OCI-LY3 (cell line): ENCODE results near the gene KDM7A.

ENCODE experiments used
- EZH2phosphoT487 ChIP-seq: fragments of 200-600 bp; shearing (Covaris generic); IDR thresholded peaks from 2 replicates; pipeline ENCODE4 v1.6.1; 2018; ENCODE audit warnings: antibody characterized with exemption, mixed run types, low read depth
- TF ChIP-seq, protein P1 (sequence below): fragments of 200-600, 300-600 bp; sonication (generic); IDR thresholded peaks from 2 replicates; pipeline ENCODE4 v1.5.1; 2014; ENCODE audit warnings: antibody characterized with exemption, low read length, low read depth

DNA sequence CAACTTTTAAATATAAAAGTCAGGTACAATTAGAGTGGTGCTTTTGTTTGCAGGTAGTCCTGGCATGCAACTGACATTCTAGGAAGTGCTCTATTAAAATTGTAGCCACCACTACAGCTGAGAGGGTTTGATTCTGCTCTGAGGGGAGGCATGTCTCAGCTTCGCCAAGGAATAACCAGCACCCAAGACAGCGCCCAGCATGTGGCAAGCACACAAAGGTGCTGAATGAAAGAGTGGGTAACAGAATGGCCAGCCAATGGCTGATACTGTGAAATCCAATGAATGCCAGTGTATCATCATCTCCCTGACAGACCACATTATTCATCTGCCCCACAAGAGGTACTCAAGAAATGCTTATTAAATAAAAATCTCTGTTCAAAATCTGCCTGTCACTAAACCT, 121.0 kb downstream of the KDM7A start:
- TF ChIP-seq, protein P1, sequence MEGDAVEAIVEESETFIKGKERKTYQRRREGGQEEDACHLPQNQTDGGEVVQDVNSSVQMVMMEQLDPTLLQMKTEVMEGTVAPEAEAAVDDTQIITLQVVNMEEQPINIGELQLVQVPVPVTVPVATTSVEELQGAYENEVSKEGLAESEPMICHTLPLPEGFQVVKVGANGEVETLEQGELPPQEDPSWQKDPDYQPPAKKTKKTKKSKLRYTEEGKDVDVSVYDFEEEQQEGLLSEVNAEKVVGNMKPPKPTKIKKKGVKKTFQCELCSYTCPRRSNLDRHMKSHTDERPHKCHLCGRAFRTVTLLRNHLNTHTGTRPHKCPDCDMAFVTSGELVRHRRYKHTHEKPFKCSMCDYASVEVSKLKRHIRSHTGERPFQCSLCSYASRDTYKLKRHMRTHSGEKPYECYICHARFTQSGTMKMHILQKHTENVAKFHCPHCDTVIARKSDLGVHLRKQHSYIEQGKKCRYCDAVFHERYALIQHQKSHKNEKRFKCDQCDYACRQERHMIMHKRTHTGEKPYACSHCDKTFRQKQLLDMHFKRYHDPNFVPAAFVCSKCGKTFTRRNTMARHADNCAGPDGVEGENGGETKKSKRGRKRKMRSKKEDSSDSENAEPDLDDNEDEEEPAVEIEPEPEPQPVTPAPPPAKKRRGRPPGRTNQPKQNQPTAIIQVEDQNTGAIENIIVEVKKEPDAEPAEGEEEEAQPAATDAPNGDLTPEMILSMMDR = no peak
- TF ChIP-seq EZH2phosphoT487 = no peak
